Activated CD4-positive, alpha-beta T cell treated with anti-CD3 and anti-CD28 coated beads for 24 hours (primary cell): Measurements from ENCODE around the gene CAPNS2.
"Not testable (repeated sequence)": the region's sequence is repeated elsewhere in the genome, so short reads cannot be mapped to it uniquely, and the experiment has no call there.

Experiments used
- DNase-seq, 2 donors: peaks; one replicate each; pipeline ENCODE4 v3.0.0-alpha.2; 2020; ENCODE audit warnings: low read depth in 2 of 2

Gene CAPNS2

GRCh38 chr16:55568207-55568606 lies 1.7 kb downstream of the CAPNS2 start:
- no peak for DNase-seq

DNA sequence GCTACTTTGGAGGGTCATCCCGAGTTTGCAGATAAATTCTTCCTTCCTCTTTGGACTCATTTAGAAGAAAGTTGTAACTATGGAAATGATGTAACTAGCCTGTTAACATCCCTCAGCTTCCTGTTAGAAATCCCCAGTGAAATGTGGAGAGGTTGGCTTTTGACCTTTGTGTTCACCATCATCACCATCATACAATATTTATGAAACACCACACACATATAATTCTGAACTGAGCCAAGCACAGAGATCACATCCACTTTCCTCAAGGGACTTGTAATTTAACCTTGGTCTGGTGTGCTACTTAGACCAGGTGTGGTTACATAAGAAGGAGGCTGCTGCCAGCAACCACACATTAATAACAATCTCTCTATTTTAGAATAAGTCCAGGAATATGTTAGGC lies 2.5 kb downstream of the CAPNS2 start:
- DNase-seq = no peak

- no peak for DNase-seq
These were observed 3.7 kb downstream of the CAPNS2 start for GRCh38 chr16:55570159-55570558.

GRCh38 chr16:55571191-55571897 lies 4.9 kb downstream of the CAPNS2 start:
- no peak for DNase-seq

DNA sequence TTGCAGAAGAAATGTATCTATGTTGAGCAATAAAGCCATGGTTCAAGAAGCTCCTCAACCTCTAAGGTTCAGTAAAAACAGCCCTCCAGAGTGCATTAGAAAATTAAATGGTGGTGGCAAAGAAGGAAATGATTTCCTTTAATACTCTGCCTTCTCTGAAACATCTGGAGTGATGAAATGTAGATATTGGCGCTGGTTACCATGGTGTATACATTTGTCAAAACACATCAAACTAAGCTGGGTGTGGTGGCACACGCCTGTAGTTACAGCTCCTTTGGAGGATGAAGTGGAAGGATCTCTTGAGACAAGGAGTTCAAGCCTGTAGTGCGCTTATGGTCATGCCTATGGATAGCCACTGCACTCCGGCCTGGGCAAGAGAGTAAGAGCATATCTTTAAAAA lies 6.0 kb downstream of the CAPNS2 start:
- no peak for DNase-seq

DNA sequence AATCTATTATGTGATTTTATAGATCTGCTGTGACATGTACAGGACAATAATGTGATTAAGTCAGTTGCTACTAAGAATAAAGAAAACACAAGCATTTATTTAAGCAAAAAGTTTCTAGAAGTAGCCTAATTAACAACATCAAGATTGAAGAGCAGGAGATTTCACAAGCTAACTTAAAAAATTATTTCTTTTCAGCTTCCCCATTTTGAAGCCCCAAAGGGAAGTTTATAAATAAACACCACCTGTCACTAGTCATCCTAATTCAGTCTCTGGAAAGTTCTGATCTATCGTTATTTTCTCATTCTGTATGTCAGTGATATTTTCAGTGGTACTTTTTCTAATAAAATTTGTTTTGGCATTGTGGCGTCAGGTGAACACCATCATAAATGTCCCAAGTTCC lies 8.3 kb downstream of the CAPNS2 start:
- no peak for DNase-seq

DNA sequence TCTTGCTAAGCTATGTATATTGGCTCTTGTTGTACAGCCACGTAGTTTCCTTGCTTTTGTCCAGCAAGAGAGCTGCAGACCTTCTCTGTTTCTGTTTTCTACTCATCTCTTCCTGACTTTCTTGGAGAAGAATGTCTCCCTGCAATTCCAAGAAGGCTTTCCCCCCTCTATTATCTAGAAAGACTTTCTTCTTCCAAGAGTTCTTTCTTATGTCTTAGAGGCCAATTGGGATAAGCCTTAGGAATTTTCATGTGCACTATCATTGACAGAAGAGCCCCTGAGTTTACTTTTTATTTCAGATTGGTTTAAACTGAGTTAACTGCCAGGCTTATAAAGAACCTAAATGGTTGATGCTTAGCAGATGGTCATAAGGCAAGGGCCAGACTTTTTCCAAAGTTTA lies 9.0 kb downstream of the CAPNS2 start:
- no peak for DNase-seq

GRCh38 chr16:55576384-55576783 lies 9.9 kb downstream of the CAPNS2 start:
- DNase-seq = no peak

DNA sequence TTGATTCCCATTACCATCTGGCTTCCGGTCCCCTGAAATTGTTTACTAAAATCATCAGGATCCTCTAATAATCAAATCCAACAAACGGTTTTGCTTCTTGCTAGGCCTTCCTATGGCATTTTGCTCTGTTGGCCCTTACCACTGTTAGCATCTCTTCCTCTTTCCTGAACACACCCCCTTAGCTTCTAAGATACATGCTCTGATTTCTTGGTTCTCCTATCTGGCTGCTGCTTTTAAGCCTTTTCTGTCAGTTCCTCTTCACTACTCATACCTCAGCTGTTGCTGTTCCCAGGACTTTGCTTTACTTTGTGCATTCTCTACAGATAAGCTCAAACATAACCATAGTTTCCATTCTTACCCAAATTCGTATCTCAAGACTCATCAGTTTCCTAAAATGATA lies 11.4 kb downstream of the CAPNS2 start:
- no peak for DNase-seq

- DNase-seq = no peak
These were observed 19.1 kb downstream of the CAPNS2 start for GRCh38 chr16:55585631-55586030.

DNA sequence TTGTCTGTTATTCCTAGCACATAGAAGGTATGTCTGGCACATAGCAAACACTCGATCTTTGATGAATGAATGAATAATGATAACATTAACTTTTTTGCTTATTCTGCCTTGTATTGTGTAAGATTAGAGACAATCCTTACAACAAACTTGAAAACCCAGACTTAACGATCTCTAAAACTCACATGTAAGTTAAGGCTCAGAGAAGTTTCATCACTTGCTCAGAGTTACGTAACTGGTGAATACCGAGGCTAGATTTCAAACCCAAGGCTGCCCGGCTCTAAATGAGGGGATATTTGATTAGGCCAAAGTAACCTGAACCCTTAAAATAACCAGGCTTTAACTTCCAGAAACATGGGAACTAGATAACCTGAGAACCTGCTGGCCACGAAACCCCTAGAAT lies 22.3 kb downstream of the CAPNS2 start:
- DNase-seq = no peak

GRCh38 chr16:55592306-55592705 lies 25.8 kb downstream of the CAPNS2 start:
- DNase-seq = no peak

DNA sequence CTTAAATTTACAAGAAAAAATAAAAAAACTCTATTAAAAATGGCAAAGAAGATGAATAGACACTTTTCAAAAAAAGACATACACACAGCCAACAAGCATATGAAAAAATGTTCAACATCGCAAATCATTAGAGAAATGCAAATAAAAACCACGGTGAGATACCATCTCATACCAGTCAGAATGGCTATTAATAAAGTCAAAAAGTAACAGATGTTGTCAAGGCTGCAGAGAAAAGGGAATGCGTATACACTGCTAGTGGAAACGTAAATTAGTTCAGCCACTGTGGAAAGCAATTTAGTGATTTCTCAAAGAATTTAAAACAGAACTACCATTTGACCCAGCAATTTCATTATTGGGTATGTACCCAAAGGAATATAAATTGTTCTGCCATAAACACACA lies 31.4 kb downstream of the CAPNS2 start:
- no peak for DNase-seq

GRCh38 chr16:55605754-55606336 lies 39.4 kb downstream of the CAPNS2 start:
- DNase-seq = no peak

DNA sequence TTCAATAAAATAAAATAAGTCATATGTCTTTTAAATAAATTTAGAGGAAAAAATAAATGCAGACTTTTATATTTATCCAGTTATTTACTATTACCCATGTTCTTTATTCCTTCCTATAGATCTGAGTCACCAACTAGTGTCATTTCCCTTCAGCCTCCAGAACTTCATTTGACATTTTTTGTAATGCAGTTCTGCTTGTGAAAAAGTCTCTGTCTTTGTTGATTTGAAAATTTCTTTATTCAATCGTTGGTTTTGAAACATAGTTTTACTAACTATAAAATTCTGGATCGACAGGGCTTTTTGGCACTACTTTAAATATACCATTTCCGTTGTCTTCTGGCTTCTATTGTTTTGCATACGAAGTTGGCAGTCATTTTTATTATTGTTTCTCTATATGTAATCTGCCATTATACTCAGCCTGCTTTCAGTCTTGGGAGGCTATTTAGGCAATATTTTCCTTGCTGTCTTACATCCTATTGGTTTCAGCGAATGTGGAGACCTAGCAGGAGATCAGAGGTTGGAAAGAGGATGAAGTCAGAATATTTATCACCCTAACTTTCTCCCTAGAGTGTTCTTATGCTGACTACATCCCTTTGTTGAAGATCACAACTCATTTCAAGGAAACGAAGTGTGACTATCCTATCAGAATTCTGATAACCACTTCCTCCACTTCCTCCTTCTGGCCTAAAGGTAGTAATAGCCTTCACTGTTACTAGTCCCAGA lies 47.3 kb downstream of the CAPNS2 start:
- DNase-seq = no peak

DNA sequence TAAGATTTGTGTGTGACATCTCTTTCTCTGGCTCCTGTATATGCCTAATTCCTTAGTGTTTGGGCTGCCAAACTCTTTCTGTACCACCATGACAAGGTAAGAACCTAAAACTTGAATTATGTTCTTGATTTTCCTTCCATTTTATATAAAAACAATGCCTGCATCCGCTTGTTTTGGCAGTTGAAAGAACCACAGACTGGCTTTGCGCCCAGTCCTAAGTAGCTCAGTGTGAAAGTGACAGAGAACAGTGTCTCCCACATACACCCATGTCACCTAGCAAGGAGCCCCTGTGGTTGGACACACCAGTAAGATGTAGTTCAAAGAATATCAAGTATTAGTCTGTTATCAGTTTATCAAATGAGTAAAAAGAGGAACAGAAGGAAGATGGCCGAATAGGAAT lies 48.6 kb downstream of the CAPNS2 start:
- no peak for DNase-seq

GRCh38 chr16:55615670-55616069 lies 49.2 kb downstream of the CAPNS2 start:
- not testable (repeated sequence) for DNase-seq
